ENCODE results near the gene CCL2. TPM values are rescaled to one million over a fixed set of nuclear protein-coding genes. Genes with fewer than 3 reads are reported as not detected.

CCL2 gene
- total and polyA plus RNA-seq, 2 of the 8 experiments (the other 6 are each of a cell fraction or from before 2014, with no cell fraction given), result 3.0 to 3.7 TPM

DNA sequence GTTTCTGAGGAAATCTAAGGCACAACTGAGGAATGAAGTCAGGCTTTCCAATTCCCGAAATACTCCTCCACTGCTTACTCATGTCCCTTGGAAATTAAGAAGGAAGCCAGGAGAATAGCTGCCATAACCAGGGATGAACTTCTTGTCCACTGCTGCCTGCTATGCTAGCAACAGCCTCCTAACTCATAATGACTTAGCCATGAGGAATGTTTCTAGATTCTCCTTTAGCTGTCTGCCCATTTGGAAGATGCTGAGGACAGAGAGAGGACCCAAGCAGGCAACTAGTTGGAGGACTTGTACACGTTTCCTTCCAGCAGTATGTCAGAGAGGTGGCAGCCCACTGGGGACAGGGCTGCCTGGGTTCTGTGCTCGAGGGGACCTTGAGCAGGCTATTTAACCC is 939 bp upstream of the CCL2 start:
- Histone ChIP-seq H2AFZ (ENCODE audit: low read length) (no peak overlapping the region), H3K4me2 (ENCODE audit: insufficient read depth in 1 of 2, low read depth in 2 of 2, low read length in 2 of 2) (peak overlapping the region; percentile 74 to 94; a peak in 3 of 4 replicates), H3K9ac (replicated peaks in 1 of 4; ENCODE audit: extremely low read depth in 1 of 4, low read depth in 3 of 4, low read length in 3 of 4) (no peak overlapping the region), H4K91ac (replicated peaks; ENCODE audit: insufficient read length, low read length) (no peak overlapping the region), H3K14ac (ENCODE audit: insufficient read length) (no peak overlapping the region), H4K20me1 (replicated peaks in 1 of 2; ENCODE audit: control insufficient read depth in 1 of 2, insufficient read depth in 2 of 2, low read length in 2 of 2) (no peaks in the 10 kb centered on the region), H4K5ac (ENCODE audit: insufficient read length, low read depth, low read length) (no peak overlapping the region), H3K4me1 (replicated peaks in 1 of 4; ENCODE audit: control insufficient read depth in 3 of 4, insufficient read depth in 4 of 4, low read length in 3 of 4) (peaks cover 4 to 11% (median 7%) of the 10 kb centered on the region in 4 experiments; a peak in 6 of 7 replicates), H3K36me3 (ENCODE audit: control insufficient read depth in 2 of 4, insufficient read depth in 4 of 4, low read length in 3 of 4) (no peaks in the 10 kb centered on the region), H2BK5ac (ENCODE audit: low read depth, low read length) (no peak overlapping the region), H3K27ac (ENCODE audit: low read depth, low read length) (no peak overlapping the region), H3K56ac (replicated peaks; ENCODE audit: insufficient read length, low read depth, low read length) (no peak overlapping the region), H3K23ac (ENCODE audit: insufficient read length) (no peak overlapping the region), H3K18ac (ENCODE audit: extremely low read depth, low read length) (no peak overlapping the region), H2BK120ac (replicated peaks; ENCODE audit: low read depth, low read length) (no peak overlapping the region), H3K79me1 (ENCODE audit: low read depth, low read length) (no peaks in the 10 kb centered on the region), H3K9me3 (ENCODE audit: insufficient read depth in 2 of 2, low read depth in 1 of 2, low read length in 1 of 2) (no peaks in the 10 kb centered on the region), H2BK20ac (ENCODE audit: low read length) (peak overlapping the region; percentile 57; the same call in 1 of the 2 replicates), H4K8ac (ENCODE audit: extremely low read depth, insufficient read depth, low read length) (no peak overlapping the region), H2AK5ac (ENCODE audit: low read depth, low read length) (no peak overlapping the region), H3K79me2 (ENCODE audit: control insufficient read depth in 1 of 2, insufficient read depth in 2 of 2, low read length in 2 of 2) (no peaks in the 10 kb centered on the region), H3K4me3 (ENCODE audit: extremely low read depth in 1 of 4, insufficient read depth in 2 of 4, low read depth in 3 of 4, low read length in 4 of 4) (peak overlapping the region in 1 of 4 experiments; percentile 53; a peak in 2 of 8 replicates), H2BK15ac (ENCODE audit: low read length) (no peak overlapping the region), H3K27me3 (replicated peaks in 1 of 4; ENCODE audit: control insufficient read depth in 3 of 4, extremely low read depth in 1 of 4, insufficient read depth in 3 of 4, low read length in 3 of 4) (no peaks in the 10 kb centered on the region), H3K23me2 (ENCODE audit: low read depth, low read length) (peaks cover 6% of the 10 kb centered on the region; the same call in 1 of the 2 replicates), H2BK12ac (ENCODE audit: low read depth, low read length) (peak overlapping the region; percentile 52), H3K4ac (replicated peaks; ENCODE audit: insufficient read length, low read depth, low read length) (no peak overlapping the region)
- 77% methylated on average over 3 of the region's 3 CpGs; no CpG with 5 or more reads in 1 of the 2 experiments for WGBS, 2 experiments (ENCODE audit: extremely low coverage in 1 of 2, insufficient coverage in 1 of 2, insufficient read length in 1 of 2, insufficient replicate concordance in 2 of 2, low coverage in 1 of 2, low lambda C conversion rate in 2 of 2, missing lambda C conversion rate in 1 of 2)
- no peak for TF ChIP-seq YY1 (IDR thresholded peaks at IDR 0.05; ENCODE audit: low read depth, low read length)
- TF ChIP-seq, protein P1, sequence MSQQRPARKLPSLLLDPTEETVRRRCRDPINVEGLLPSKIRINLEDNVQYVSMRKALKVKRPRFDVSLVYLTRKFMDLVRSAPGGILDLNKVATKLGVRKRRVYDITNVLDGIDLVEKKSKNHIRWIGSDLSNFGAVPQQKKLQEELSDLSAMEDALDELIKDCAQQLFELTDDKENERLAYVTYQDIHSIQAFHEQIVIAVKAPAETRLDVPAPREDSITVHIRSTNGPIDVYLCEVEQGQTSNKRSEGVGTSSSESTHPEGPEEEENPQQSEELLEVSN (IDR thresholded peaks at IDR 0.05), result no peak
- TF ChIP-seq RNF2 (IDR thresholded peaks at IDR 0.05; ENCODE audit: borderline replicate concordance, low read depth, low read length, missing control alignments, poor library complexity, severe bottlenecking), result no peak
- TF ChIP-seq EP300 (IDR thresholded peaks at IDR 0.05; ENCODE audit: borderline replicate concordance in 1 of 2, low read depth in 2 of 2, low read length in 2 of 2), result no peak
- TF ChIP-seq BACH1 (IDR thresholded peaks at IDR 0.05; ENCODE audit: low read length), result no peak
- TF ChIP-seq TAF1 (IDR thresholded peaks at IDR 0.05; ENCODE audit: low read depth, low read length), result no peak
- no peak for TF ChIP-seq BRCA1 (IDR thresholded peaks at IDR 0.05; ENCODE audit: low read depth, low read length)
- TF ChIP-seq KDM5A (IDR thresholded peaks at IDR 0.05; ENCODE audit: low read length), result no peak
- no peak for TF ChIP-seq NRF1 (IDR thresholded peaks at IDR 0.05; ENCODE audit: low read depth, low read length)
- TF ChIP-seq KDM1A (IDR thresholded peaks at IDR 0.05; ENCODE audit: borderline replicate concordance, low read length), result no peak
- no peak for TF ChIP-seq BCL11A (IDR thresholded peaks at IDR 0.05; ENCODE audit: low read depth in 2 of 2, low read length in 2 of 2)
- TF ChIP-seq CEBPB (IDR thresholded peaks at IDR 0.05; ENCODE audit: low read depth, low read length), result no peak
- no peak for TF ChIP-seq EZH2 (IDR thresholded peaks at IDR 0.05; ENCODE audit: low read depth, low read length, severe bottlenecking)
- TF ChIP-seq TBP (IDR thresholded peaks at IDR 0.05; ENCODE audit: low read depth, low read length), result no peak
- ChIA-PET CTCF (ENCODE audit: partially characterized antibody) (interaction anchor here (0.7 to 3.6 kb wide), 3 partner anchors 47 to 107 kb away, joined by 3 to 22 read pairs (median 12); partner anchors contain the start of gene CCL1), POLR2A (ENCODE audit: partially characterized antibody) (no interaction called here)
- no peak for DNase-seq (ENCODE audit: low read depth in 1 of 2, low spot score in 2 of 2)
- peak; percentile 24 for FAIRE-seq
